Islet precursor cell (in vitro differentiated cells): ENCODE data around the gene C6orf52.
"Not testable (repeated sequence)": the region's sequence is repeated elsewhere in the genome, so short reads cannot be mapped to it uniquely, and the experiment has no call there.

ENCODE experiments used
- DNase-seq: peaks from one replicate; pipeline ENCODE4 v3.0.0-alpha.2; 2018

The C6orf52 gene

DNA sequence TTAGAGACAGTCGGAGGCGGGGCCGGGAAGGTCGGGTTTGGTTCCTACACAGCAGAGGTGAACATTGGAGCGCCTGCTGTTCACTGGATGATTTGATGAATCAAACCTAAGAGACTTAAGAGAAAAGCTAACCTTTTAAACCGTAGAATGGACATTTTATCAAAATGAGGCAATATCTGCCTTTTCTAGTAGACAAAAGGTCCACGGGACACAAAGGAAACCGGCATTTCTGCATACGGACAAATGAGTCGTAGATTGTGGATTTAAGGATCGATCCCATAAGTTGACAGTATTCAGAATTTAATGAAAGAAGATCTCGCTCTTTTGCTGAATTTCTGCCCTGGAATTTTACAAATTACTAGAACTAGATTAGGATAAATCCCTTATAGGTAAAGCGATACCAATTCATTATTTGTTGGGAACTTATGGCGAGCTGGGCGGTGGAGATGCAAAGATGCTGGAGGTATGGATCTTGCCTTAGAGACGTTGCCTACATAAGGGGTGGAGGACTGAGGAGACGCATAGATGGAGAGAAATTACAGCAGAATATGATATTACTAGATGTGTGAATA is 756 bp upstream of the C6orf52 start:
- DNase-seq = no peak

DNA sequence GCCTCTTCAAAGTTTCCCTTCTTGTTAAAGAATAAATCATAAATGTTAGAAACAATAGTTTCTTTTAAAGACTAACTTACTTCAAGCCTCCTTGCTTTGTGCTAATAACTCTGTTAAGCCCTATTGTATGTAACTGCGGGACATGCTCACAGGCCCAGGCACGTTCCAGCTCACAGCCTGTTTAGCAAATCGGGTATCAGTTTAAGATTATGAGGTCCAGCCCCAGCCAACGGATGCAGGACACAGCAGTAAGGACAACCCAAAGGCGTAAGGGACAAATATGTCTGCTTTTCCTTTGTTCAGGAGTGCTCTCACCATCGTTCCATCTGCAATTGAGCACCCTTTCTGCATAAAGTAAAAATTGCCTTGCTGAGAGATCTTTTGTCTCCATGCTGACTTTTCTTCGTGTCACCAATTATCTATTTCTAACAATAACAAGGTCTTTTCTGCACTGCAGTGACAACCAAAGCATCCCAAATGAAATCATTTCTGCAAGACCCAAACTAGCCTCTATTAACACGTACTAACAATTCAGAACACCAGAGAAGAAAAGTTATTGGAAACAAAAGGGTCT is 1.4 kb downstream of the C6orf52 start:
- no peak for DNase-seq

- DNase-seq = no peak
Observed at GRCh38 chr6:10690651-10691445, 3.6 kb downstream of the C6orf52 start.

GRCh38 chr6:10687582-10687981 is 6.8 kb downstream of the C6orf52 start:
- DNase-seq = no peak

DNA sequence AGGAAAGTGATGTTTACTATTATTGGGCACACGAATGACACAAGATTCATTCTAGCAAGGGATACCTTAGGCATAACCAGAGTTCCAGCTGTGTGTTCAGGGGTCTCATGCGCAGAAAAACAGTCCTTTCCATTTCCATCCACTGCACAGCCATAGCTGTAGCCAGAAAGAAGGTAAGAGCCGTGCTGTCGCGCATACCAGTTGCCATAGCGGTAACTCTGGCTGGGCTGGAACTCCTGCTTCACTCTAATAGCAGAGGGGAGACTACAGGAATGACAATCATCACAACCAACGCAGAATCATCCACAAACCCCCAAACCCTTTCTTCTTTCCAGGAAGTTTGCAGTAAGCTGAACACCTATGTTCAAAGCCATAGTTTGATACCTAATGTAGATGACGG is 7.5 kb downstream of the C6orf52 start:
- DNase-seq = no peak

GRCh38 chr6:10685092-10685915 is 9.1 kb downstream of the C6orf52 start:
- DNase-seq = no peak

GRCh38 chr6:10684618-10685017 is 9.8 kb downstream of the C6orf52 start:
- DNase-seq = no peak

DNA sequence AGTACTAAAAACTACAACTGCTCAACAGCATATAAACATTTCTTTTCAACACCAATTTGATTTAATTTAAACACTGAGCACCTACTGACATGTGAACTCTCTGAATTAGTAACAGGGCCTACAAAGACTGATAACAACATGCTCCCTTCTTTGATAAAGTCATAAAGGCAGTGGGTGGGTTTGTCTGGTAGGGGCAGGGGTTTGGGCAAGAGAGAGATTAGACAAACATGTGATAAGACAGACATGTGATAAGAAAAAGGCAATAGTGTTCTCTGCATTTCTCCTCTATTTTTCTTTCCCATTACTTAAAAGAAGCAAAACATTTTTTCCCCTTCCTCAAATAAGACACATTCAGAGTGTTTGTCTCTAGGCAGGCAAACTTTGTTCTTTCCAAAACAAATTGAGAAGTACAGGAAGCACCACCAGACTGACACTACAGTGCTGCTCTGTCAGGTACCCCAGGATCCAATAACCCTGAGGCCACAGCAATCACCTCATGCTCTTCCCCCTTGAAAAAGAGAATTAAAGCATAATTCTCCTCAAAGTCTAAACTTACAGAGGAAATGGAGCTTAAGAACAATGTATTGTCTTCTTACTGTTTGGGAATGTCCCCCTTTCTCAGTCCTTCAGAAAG is 11.9 kb downstream of the C6orf52 start:
- no peak for DNase-seq

GRCh38 chr6:10681795-10682194 is 12.6 kb downstream of the C6orf52 start:
- no peak for DNase-seq

DNA sequence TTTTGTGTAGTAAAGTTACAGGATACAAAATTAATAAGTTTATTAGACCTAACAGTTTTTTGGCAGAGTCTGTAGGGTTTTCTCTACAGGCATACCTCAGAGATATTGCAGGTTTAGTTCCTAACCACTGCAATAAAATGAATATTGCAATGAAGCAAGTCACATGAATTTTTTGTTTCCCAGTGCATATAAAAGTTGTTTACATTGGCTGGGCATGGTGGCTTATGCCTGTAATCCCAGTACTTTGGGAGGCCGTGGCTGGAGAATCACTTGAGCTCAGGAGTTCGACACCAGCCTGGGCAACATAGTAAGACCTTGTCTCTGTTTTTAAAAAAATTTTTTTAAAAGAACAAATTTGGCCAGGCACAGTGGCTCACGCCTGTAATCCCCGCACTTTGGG is 16.0 kb downstream of the C6orf52 start:
- DNase-seq = no peak

GRCh38 chr6:10676403-10676802 is 18.0 kb downstream of the C6orf52 start:
- DNase-seq = no peak

- DNase-seq = no peak
Observed at GRCh38 chr6:10668126-10668917, 26.1 kb downstream of the C6orf52 start.

DNA sequence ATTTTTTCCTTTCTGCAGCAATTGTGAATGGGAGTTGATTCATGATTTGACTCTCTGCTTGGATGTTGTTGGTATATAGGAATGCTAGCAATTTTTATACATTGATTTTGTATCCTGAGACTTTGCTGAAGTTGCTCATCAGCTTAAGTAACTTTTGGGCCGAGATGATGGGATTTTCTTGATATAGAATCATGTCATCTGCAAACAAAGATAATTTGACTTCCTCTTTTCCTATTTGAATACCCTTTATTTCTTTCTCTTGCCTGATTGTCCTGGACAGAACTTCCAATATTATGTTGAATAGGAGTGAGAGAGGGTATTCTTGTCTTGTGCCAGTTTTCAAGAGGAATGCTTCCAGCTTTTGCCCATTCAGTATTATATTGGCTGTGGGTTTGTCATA is 28.8 kb downstream of the C6orf52 start:
- DNase-seq = not testable (repeated sequence)

DNA sequence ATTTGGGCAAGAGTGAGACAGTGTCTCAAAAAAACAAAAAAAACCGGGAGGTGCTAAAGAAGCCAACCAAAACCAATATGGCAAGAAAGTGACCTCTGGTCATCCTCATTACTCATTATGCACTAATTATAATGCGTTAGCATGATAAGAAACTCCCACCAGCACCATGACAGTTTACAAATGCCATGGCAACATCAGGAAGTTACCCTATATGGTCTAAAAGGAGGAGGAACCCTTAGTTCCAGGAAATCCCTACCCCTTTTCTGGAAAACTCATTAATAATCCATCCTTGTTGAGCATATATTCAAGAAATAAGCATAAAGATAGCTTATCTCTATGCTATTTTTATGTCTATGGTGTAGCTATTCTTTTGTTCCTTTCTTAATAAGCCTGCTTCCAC is 31.7 kb downstream of the C6orf52 start:
- DNase-seq = no peak

- no peak for DNase-seq
Observed at GRCh38 chr6:10662207-10662606, 32.2 kb downstream of the C6orf52 start.

DNA sequence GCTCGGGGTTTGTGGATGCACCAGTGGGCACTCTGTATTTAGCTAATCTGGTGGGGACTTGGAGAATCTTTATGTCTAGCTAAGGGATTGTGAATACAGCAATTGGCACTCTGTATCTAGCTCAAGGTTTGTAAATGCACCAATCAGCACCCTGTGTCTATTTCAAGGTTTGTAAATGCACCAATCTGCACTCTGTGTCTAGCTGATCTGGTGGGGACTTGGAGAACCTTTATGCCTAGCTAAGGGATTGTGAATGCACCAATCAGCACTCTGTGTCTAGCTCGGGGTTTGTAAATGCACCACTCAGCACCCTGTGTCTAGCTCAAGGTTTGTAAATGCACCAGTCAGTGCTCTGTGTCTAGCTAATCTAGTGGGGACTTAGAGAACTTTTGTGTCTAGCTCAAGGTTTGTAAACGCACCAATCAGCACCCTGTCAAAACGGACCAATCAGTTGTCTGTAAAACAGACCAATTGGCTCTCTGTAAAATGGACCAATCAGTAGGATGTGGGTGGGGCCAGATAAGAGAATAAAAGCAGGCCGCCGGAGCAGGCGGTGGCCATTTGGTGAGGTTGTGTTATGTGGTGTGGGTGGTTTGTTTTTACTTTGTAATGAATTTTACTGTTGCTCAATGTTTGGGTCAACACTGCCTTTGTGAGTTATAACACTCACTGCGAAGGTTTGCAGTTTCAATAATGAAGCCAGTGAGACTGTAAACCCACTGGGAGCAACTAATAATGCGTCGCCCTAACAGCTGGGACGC is 33.8 kb downstream of the C6orf52 start:
- not testable (repeated sequence) for DNase-seq

DNA sequence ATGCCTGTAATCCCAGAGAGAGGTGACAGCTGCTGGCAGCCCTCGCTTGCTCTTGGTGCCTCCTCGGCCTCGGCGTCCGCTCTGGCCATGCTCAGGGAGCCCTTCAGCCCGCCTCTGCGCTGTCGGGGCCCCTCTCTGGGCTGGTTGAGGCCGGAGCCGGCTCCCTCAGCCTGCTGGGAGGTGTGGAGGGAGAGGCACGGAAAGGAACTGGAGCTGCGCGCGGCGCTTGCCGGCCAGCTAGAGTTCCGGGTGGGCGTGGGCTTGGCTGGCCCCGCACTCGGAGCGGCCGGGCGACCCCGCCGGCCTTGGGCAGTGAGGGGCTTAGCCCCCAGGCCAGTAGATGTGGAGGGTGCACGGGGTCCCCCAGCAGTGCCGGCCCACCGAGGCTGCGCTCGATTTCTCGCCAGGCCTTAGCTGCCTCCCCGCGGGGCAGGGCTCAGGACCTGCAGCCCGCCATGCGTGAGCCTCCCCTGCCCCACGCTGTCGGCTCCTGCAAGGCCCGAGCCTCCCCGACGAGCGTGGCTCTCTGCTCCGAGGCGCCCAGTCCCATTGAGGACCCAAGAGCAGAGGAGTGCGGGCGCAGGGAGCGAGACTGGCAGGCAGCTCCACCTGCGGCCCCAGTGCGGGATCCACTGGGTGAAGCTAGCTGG is 34.6 kb downstream of the C6orf52 start:
- DNase-seq = peak; percentile 81

GRCh38 chr6:10658910-10659698 is 35.3 kb downstream of the C6orf52 start:
- peak; percentile 55 for DNase-seq

DNA sequence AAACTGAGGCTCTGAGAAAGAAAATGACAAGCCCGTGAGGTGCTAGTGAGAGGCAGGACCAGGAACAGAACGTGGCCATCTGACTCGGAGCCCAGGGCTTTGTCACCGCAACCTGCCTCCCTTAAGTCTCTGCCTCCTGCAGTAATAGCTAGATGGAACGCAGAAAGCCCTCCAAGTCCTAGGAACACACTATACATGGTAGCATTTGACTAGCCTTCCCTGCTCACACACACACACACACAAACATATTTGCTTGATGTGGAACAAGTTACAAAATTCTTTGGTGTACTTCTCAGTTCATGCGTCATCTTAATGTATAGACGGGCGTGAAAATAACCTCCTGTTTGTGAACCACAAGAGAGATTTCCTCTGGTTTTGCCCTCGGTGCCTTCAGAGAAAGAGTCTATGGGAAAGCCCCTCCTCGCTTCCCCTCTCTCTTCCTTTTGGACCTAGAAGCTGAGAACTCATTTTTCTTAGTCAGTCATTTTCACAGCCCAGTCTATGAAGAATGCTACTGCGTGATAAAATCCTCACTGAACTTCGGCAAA is 38.8 kb downstream of the C6orf52 start:
- no peak for DNase-seq

DNA sequence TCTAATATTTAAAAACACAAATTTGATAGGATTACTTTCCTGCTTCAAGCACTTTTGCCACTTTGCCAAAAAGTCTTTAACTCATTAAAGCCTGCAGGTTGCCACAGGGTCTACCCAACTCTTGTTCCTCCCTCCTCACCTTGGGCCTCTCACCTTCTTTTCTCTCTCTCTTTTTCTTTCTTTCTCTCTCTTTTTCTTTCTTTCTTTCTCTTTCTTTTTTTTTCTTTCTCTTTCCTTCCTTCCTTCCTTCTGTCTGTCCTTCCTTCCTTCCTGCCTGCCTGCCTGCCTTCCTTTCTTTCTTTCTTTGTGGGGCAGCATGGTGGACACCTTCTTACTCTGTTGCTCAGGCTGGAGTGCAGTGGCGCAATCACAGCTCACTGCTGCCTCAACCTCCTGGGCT is 50.2 kb downstream of the C6orf52 start:
- DNase-seq = no peak
